HuH-7 (cell line): ENCODE measurements around the gene GPRC5B.

ENCODE experiments used
- DNase-seq: peaks from one replicate; pipeline ENCODE4 v3.0.0; 2011; ENCODE audit warnings: low spot score

The GPRC5B gene

DNA sequence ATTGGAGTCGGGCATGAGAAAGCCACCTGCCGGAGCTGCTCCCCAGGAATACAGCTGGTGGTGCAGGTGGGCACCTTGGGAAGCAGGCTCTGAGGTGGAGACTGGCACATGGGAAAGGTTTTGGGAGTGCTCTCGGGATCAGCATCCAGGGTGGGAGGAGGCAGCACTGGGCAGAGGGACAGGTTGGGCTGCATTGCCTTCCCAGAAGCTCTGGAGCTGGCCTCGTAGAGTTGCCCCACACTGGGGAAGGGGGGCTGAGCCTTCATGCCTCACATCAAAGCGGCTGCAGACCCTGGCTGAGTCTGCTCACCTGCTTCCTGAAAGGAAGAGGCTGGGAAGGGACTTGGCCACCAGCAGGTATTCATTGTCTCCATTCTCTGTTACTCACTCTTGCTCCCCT is 13.5 kb upstream of the GPRC5B start:
- DNase-seq: no peak

DNA sequence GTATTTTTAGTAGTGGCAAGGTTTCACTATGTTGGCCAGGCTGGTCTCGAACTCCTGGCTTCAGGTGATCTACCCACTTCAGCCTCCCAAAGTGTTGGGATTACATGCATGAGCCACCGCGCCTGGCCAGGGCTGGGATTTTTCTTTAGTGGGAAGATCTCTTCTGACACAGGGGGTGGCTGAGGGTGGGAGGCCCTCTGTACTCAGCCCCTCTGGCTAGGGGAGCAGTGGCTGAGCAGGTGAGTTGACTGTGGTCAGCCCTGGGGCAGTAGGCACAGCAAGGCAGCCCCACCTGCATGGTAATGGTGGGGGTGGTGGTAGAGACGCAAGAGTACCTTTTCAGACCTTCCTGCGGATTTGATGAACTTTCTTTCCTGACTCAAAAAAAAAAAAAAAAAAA is 12.3 kb upstream of the GPRC5B start:
- DNase-seq: no peak

DNA sequence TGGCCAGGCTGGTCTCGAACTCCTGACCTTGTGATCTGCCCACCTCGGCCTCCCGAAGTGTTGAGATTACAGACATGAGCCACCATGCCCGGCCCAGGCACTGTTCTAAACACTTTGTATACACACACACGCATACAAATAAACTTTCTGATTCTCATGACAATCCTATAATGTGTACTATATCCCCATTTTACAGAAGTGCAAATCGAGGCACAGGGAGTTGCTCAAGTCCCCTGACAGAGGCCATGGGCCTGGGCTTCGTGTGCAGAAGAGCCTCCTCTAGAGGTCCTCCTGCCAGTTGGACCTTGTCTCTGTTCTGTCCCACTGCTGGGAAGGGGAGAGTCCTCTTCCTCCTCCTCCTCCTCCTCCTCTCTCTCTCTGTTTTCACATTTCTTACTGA is 9.9 kb upstream of the GPRC5B start:
- no peak for DNase-seq

DNA sequence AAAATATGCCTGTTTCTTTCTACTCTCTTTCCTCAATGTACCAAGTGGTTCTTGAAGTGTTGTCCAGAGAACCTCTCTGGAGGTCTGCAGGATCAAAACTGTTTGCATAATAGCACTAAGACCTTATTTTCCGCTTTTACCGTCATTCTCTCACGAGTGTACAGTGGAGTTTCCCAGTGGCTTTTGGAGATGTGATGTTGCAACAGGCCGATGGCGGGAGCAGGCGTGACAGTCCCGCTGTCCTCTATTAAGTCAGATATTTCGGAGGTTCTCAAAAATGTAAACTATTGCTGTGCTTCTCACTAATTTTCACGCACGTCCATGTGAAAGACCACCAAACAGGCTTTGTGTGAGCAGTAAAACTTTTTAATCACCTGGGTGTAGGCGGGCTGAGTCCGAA is 8.3 kb upstream of the GPRC5B start:
- DNase-seq: no peak

DNA sequence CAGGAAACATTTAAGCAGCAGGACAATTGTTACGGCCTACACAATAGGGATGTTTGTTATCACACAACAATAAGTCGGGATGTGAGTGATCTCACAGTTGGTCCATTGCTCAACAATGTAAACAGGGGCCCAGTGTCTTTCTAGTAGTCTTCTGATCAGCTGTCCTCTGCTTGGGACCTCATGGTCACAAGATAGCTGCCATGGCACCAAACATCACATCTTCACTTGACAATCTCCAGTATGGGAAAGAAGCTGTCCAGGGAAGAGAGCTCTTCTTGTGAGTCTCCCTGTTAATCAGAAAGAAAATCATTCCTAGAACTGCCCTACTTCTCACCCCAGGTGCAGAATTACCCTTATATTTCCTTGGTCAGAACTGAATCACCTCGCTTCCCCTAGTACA is 6.3 kb upstream of the GPRC5B start:
- DNase-seq: no peak

DNA sequence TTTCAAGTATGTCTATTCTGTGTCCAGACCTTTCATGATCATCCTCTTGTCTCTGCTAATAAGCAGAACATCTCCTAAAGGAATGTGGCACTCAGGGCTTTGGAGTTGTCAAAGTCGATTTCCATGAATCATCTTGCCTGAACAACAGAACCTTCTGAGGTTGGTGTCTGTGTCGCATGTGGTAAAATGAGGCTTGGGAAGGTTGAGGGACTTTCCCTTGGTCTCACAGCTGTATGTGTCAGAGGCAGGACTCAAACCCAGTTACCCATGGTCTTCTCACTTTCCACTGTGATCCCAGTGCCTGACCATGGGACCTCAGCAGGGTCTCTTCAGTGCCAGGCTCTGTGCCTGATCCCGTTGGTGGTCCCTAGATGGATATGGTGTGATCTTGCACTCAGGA is 4.2 kb upstream of the GPRC5B start:
- no peak for DNase-seq

DNA sequence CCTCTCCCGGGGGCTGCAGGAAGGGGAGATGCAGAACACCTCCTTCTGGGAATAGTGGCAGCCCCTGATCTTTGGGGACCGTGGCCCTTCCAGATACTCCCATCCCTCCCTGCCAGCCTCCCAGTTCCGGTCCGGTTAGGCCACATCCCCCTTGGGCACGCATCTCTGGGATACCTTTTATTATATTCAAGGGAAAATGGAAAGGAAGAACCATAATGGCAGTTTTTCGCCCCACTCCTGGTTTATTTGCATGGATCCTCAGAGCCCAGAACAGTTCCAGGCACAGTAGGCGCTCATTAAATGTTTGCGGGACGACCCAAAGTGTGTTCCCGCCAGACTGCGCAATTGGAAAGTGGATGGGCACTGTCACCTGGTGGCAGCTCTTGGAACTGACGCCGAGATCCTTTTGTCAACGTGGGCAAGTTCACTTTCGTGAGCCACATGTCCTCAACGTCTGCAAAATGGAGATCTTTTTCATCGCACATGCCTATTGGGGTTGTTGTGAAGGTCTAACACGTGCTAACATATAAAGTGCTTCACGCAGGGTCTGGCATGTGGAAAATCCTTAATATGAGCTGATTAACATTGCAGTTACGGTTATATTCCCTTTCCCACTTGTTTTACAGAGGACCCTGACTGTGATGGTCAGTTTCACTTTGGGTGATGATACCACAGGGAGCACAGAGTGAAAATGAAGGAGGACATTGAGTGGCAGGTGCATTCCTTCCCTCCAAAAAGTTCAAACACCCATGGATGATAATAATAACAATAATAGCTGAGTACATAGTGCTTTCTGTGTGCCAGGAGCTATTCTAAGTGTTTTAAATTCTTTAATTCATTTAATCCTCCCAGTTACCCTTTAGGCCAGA is 1.7 kb upstream of the GPRC5B start:
- peak; percentile 65 for DNase-seq

DNA sequence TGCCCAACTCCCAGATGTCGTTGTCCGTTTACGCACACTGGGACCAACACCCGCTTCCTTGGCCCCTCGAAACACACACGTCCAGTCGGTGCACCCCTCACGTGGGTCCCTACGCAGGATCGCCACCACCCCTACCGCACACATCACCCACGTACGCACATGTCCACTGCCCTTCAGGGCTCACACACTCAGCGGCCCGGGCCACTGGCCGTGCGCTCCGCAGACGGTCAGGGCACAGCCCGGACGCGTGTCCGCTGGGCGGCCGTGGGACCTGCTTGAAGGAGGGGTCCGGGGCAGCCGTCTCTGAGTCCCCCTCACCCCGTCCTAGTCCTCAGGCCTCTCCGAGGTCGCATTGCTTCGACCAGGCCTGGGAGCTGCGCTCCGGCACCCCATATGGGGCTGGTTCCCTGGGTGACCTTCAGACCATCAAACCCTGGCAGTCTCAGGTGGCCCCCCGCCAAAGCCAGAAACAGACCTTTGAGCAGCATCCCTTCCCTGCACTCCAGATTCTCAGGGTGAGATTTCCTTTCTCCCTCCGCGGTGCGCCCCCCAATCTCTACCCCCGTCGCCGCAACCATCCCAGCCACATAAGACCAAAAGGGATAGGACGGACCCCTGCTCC is 914 bp upstream of the GPRC5B start:
- DNase-seq: no peak

DNA sequence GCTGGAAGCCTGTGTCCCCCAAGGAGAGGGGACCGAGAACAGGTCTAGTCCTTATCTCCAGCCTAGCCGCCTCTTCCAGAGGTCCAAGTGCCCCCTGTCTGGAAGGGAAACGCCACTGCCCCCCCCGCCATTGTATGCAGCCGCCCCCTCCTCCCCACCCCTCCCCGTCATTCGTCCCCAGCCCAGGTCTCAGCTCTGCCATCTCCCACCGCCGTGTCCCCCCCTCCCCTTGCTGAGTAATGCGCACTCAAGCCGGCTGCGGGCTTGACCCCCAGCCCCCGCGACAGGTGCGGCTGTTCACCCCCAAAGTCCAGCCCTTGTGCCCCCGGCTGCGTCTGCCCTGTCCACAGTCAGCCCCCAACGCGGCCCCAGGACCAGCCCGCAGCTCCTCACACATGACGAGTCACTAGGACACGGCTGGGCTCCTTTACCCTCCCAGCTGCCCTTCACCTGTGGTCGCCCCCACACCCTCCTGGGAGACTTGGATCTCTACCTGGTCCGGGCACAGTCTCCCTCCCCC is 622 bp downstream of the GPRC5B start:
- no peak for DNase-seq

DNA sequence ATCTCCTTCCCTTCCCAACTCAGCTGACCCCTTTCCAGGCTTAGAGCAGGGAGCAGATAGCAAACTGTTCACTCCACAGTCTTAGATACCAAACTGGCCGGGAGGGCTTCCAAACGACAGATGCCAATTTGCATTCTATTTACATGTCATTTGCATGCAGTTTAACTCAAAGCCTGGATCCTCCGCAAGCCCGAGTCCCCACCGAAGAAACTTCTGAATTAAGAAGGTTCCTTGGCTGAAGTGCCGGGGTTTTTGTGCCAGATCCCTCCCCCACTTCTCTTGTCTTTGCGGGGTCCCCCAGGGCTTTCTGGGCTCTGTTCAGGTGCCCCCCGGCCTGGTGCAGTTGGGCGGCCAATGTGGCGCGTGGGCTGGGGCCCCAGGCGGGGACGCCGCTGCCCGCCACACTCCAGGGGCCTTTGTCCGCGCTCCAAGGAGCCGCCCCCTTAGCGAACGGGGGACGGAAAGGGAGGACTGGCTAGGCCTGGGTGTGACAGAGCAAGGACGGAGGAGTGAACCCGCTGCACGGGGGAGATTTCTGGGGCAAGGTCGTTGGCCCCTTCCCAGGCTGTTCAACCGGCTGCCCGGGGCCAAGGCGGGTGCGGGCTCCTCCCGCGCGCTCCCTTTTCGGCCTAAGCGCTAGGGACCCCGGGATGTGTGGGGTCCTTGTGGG is 1.2 kb downstream of the GPRC5B start:
- peak; percentile 53 for DNase-seq

DNA sequence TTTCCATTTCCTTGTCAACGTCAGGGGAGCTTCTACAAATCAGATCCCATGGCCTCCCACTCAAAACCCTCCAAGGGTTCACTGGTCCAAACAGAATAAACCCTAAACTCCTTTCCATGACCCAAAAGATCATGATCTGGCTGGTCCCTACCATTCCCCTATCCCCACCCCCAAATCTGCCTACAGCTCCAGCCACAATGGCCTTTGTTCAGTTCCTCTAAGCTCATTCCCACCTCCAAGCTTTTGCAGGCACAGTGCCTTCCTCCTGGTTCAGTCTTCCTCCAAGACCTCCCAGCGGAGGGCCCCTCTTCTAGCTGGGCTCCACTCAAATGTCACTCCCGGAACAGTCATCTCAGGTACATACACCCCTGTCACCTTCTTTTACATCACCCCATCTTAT is 2.0 kb downstream of the GPRC5B start:
- DNase-seq: no peak

DNA sequence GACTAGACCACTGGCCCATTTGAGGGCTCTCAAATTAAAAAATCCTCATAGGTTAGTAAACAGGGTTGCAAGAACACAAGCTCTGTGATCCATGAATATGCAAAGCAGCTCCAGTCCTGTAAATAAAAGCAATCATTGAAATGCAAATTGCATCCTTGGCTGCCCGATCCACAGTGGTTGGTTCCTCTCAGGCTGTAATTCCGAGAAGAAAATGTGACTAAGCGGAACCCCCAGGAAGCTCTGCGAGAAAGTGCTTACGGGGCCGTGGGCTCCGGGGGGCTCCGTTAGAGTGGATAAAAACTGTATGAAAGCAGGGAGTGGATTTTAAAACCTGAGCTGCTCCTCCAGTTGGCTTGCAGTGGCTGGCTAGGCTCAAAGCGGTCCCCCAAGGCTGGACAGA is 2.5 kb downstream of the GPRC5B start:
- DNase-seq: no peak

DNA sequence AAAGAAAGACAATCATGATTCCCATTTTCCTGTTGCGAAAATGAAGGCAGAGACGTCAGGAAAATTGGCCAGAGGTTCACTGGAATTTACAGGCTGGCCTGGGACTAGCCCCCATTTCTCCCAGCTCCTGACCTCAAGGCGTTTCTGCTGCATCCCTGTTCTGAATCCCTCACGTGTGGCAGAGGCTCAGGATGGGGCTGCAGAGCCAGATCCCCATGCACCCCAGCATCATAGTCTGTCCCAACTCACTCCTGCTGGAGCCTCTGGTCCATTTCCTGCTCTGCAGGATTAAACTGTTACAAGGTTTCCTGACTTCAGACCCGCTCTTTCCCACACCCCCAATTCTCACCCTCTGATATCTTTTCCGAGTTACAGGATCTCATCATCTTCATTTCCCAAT is 2.9 kb downstream of the GPRC5B start:
- DNase-seq: no peak

DNA sequence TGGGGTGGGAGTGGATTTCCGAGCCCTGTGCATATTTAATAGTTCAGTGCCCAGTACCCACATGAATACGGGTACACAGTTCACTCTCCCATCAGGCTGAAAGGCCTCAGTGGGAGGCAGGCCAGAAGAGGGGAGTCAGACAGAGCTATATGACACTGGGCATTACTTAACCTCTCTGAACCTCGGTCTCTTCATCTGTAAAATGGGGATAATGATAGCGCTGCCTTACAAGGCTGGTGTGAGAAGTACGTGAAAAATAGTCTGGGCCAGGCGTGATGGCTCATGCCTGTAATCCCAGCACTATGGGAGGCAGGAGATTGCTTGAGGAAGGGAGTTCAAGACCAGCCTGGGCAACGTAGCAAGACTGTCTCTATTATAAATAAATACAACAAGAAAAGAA is 3.6 kb downstream of the GPRC5B start:
- DNase-seq: no peak

DNA sequence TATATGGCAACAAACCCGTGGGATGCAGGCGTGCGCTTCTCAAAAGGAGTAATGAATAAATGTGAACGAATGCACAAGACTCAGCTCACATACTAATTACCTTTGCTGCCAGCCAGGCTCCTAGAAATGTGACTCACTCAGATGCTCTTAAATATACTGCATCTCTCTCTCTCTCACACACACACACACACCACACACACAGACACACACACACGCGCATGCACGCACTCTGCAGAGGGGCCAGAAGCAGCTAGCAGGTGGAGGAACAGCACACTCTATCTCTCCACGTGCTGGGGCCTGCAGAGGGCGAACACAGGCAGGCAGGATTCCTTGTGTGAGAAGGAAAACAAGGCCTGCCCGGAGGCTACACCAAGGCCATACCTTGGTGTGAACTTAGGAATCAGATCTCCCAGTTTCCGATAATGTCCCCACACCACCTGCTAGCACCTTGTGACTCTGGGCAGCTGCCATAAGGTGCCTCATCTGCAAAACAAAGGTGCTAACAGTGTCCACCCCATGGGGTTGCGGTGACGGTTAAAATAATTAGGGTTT is 5.3 kb downstream of the GPRC5B start:
- DNase-seq: no peak

DNA sequence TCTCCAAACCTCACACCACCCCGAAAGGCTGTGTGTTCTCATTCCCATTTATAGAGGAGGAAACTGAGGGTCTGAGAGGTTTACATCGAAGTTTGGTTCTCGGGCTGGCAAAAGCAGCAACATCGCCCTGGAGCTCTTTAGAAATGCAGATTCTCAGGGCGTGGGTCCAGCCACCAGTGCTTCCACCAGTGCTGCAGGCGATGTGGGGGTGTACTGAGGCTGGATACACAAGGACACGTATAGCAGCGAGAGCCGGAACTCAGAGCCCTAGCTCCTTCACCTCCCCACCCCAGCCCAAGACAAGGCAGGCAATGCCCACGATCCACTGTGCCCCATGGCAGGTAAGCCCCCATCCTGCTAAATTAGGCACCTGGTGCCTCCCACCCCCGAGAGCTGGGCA is 5.9 kb downstream of the GPRC5B start:
- no peak for DNase-seq

DNA sequence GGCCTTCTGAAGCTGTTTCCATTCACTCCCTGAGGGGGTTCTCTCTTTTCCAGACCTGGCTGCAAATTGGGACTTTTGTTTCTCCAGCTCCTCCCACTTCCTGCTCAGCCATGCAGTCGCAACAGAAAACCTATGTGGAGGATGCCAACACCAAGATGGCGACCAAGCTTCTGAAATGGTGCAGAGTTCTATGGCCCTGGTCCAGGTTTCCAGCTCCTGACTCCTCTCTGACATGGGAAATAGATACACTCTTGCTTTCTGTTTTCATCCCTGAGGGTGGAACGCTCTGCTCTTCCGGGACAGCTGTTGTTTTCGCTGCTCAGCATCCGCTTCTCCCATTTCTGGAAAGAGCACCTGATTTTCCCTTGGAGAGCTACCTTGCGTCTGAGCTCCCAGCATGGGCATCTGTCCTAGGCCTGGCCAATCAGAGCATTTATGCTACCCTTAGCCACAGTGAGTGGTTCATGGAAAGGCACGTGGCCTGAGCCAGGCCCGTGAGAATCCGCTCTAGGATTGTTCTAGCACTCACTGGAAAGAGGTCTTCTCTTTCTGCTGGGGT is 8.1 kb downstream of the GPRC5B start:
- DNase-seq: no peak

DNA sequence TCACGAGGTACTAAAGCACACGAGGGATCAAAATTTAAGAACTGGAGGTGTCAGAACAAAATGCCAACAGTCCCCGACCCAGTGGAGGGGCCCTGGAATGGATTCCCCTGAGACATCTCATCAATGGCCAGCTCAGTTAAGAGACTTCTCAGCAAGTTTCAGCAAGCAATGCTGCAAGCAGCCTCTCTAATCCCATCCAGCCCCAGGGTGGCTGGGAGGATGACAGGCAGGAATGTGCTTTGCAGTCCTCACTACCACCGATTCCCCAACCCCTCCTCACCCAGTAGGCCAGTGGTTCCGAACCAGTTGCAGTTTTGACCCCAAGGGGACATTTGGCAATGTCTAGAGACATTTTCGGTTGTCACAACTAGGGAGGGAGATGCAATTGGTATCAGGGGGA is 8.7 kb downstream of the GPRC5B start:
- DNase-seq: no peak

DNA sequence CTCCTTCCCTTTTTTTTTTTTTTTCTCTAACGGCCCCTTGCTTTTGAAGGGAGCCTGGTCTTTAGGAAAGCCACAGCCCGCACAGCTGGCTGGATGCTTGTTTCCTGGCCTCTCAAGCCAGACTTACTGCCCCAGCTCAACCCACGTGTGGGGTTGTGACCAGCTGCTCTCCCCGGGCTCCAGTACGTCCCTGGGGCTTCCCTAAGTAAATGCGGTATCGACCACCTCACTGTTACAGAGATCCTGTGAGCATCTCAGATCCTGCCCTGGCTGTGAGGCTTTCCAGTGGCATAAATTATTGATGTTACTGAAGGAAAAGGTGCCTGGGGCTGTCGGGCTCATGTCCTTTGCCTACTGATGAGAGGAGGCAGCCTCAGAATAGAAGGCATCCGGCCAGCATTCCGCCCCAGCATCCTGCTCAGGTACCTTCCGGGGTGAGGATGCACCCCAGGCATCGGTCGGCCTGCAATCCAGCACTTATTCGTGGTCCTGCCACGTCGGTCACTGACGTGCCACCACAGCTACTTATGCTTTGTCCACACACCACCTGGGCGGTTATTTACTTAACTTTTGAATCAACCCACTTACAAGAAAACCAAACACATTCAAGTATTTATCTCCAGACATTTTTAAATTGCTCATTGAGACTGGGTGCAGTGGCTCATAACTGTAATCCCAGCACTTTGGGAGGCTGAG is 9.6 kb downstream of the GPRC5B start:
- no peak for DNase-seq

DNA sequence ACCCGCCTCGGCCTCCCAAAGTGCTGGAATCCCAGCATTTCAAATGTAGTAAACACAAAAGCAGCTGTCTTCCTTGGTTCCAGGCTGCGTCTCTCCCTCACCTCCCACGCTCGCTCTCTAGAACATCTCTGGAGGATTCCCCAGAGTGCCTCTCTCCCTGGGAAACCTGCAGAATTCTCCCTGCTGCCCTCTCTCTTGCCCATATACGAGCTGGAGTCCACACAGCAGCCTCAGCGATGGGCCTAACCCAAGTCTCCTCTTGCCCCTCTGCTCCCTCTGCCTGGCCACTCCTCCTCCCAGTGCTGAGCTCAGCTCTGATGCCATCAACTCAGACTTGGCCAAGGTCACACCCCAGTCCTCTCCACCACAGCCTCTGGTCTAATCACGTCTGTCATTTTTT is 10.6 kb downstream of the GPRC5B start:
- DNase-seq: no peak

DNA sequence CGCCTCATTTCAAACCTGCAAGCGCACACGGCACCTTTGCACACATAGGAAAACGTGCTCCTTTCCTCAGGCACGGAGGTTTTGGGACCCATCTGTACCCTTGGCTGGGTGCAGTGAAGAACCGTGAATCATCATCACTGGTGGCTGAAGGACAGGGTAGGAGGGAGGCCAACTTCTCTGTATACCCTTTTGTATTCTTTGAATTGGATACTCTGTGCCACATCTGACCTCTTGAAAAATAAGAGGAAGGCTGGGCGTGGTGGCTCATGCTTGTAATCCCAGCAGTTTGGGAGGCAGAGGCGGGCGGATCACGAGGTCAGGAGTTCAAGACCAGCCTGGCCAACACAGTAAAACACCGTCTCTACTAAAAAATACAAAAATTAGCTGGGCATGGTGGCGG is 11.7 kb downstream of the GPRC5B start:
- no peak for DNase-seq
